Measurements from ENCODE around the gene MAN1C1. TPM values are rescaled to one million over a fixed set of nuclear protein-coding genes. Genes with fewer than 3 reads are reported as not detected.
A peak's percentile ranks its signal among the peaks of the same experiment; 100 is the strongest.
"Not testable (repeated sequence)": the region's sequence is repeated elsewhere in the genome, so short reads cannot be mapped to it uniquely, and the experiment has no call there.

MAN1C1 gene
- polyA plus RNA-seq, 3 donors from 2014 or later, result 0.48 to 2.8 (median 1.2) TPM

GRCh38 chr1:25623007-25623406, 6.4 kb downstream of the MAN1C1 start:
- Mint-ChIP-seq H3K27me3 (ENCODE audit: low read depth in 3 of 3) (peaks cover 8 to 15% (median 15%) of the 10 kb centered on the region in 3 donors), H3K4me3 (no peak overlapping the region), H3K36me3 (peaks cover 0 to 5% (median 0%) of the 10 kb centered on the region in 3 donors), H3K9me3 (no peaks in the 10 kb centered on the region), H3K4me1 (peaks cover 53 to 57% of the 10 kb centered on the region in 2 donors), H3K27ac (peak overlapping the region in 1 of 6 donors; percentile 54)
- no peak for DNase-seq

- Mint-ChIP-seq H3K4me3 (no peak overlapping the region), H3K36me3 (peaks cover 0 to 5% (median 0%) of the 10 kb centered on the region in 3 donors), H3K27me3 (ENCODE audit: low read depth in 3 of 3) (peaks cover 8 to 13% (median 10%) of the 10 kb centered on the region in 3 donors), H3K4me1 (peaks cover 46 to 50% of the 10 kb centered on the region in 2 donors), H3K27ac (no peak overlapping the region), H3K9me3 (no peaks in the 10 kb centered on the region)
- DNase-seq, result no peak
These were observed 7.1 kb downstream of the MAN1C1 start for GRCh38 chr1:25623731-25624130.

- Mint-ChIP-seq H3K4me3 (no peak overlapping the region), H3K9me3 (no peaks in the 10 kb centered on the region), H3K36me3 (peaks cover 0 to 5% (median 0%) of the 10 kb centered on the region in 3 donors), H3K27me3 (ENCODE audit: low read depth in 3 of 3) (peaks cover 8 to 11% (median 10%) of the 10 kb centered on the region in 3 donors), H3K4me1 (peaks cover 42 to 46% of the 10 kb centered on the region in 2 donors), H3K27ac (no peak overlapping the region)
- DNase-seq, result no peak
These were observed 7.6 kb downstream of the MAN1C1 start for GRCh38 chr1:25624156-25624555.

- Mint-ChIP-seq H3K36me3 (peaks cover 0 to 5% (median 0%) of the 10 kb centered on the region in 3 donors), H3K9me3 (no peaks in the 10 kb centered on the region), H3K4me3 (no peak overlapping the region), H3K27me3 (ENCODE audit: low read depth in 3 of 3) (peaks cover 4 to 10% (median 10%) of the 10 kb centered on the region in 3 donors), H3K27ac (peak overlapping the region in 1 of 6 donors; percentile 44), H3K4me1 (peaks cover 37 to 42% of the 10 kb centered on the region in 2 donors)
- DNase-seq, result no peak
These were observed 8.0 kb downstream of the MAN1C1 start for GRCh38 chr1:25624604-25625003.

GRCh38 chr1:25626018-25626417, 9.4 kb downstream of the MAN1C1 start:
- DNase-seq, result no peak
- peaks cover 0 to 5% (median 0%) of the 10 kb centered on the region in 3 donors for H3K36me3 Mint-ChIP-seq
- H3K4me1 Mint-ChIP-seq, result peaks cover 25 to 27% of the 10 kb centered on the region in 2 donors
- H3K4me3 Mint-ChIP-seq, result no peak overlapping the region
- H3K27me3 Mint-ChIP-seq (ENCODE audit: low read depth in 3 of 3), result peaks cover 2 to 9% (median 7%) of the 10 kb centered on the region in 3 donors
- H3K27ac Mint-ChIP-seq, result peak overlapping the region in 1 of 6 donors; percentile 22
- no peaks in the 10 kb centered on the region for H3K9me3 Mint-ChIP-seq

- no peak for DNase-seq
- H3K4me1 Mint-ChIP-seq, result peaks cover 20 to 25% of the 10 kb centered on the region in 2 donors
- peaks cover 2 to 6% (median 6%) of the 10 kb centered on the region in 3 donors for H3K27me3 Mint-ChIP-seq (ENCODE audit: low read depth in 3 of 3)
- no peaks in the 10 kb centered on the region for H3K9me3 Mint-ChIP-seq
- H3K4me3 Mint-ChIP-seq, result no peak overlapping the region
- H3K36me3 Mint-ChIP-seq, result peaks cover 0 to 5% (median 0%) of the 10 kb centered on the region in 3 donors
- no peak overlapping the region for H3K27ac Mint-ChIP-seq
These were observed 12.3 kb downstream of the MAN1C1 start for GRCh38 chr1:25628741-25629421.

GRCh38 chr1:25629836-25630235, 13.2 kb downstream of the MAN1C1 start:
- peaks cover 0 to 5% (median 0%) of the 10 kb centered on the region in 3 donors for H3K36me3 Mint-ChIP-seq
- no peak overlapping the region for H3K4me3 Mint-ChIP-seq
- H3K9me3 Mint-ChIP-seq, result peaks cover 0 to under 1% (median 0%) of the 10 kb centered on the region in 6 donors
- DNase-seq, result no peak
- peaks cover 2 to 6% (median 6%) of the 10 kb centered on the region in 3 donors for H3K27me3 Mint-ChIP-seq (ENCODE audit: low read depth in 3 of 3)
- no peak overlapping the region for H3K27ac Mint-ChIP-seq
- H3K4me1 Mint-ChIP-seq, result peaks cover 11 to 19% of the 10 kb centered on the region in 2 donors

GRCh38 chr1:25631750-25632485, 15.3 kb downstream of the MAN1C1 start:
- no peak for DNase-seq
- Mint-ChIP-seq H3K9me3 (peaks cover 3 to 19% (median 11%) of the 10 kb centered on the region in 6 donors), H3K4me3 (peak overlapping the region; percentile 53 to 74 (median 67)), H3K27me3 (ENCODE audit: low read depth in 3 of 3) (peaks cover 2 to 5% (median 4%) of the 10 kb centered on the region in 3 donors), H3K36me3 (peaks cover 0 to 10% (median 9%) of the 10 kb centered on the region in 3 donors), H3K27ac (peak overlapping the region; percentile 10 to 75 (median 42)), H3K4me1 (peaks cover 10 to 16% of the 10 kb centered on the region in 2 donors)

GRCh38 chr1:25634066-25634465, 17.5 kb downstream of the MAN1C1 start:
- peaks cover 3 to 34% (median 20%) of the 10 kb centered on the region in 6 donors for H3K9me3 Mint-ChIP-seq
- peaks cover 0 to 24% (median 22%) of the 10 kb centered on the region in 3 donors for H3K36me3 Mint-ChIP-seq
- DNase-seq, result no peak
- peaks cover 10 to 16% of the 10 kb centered on the region in 2 donors for H3K4me1 Mint-ChIP-seq
- peaks cover 2 to 5% (median 4%) of the 10 kb centered on the region in 3 donors for H3K27me3 Mint-ChIP-seq (ENCODE audit: low read depth in 3 of 3)
- no peak overlapping the region for H3K27ac Mint-ChIP-seq
- no peak overlapping the region for H3K4me3 Mint-ChIP-seq

- H3K27ac Mint-ChIP-seq, result no peak overlapping the region
- no peak for DNase-seq
- H3K4me3 Mint-ChIP-seq, result no peak overlapping the region
- peaks cover 4 to 35% (median 24%) of the 10 kb centered on the region in 6 donors for H3K9me3 Mint-ChIP-seq
- peaks cover 1 to 5% (median 2%) of the 10 kb centered on the region in 3 donors for H3K27me3 Mint-ChIP-seq (ENCODE audit: low read depth in 3 of 3)
- peaks cover 16 to 17% of the 10 kb centered on the region in 2 donors for H3K4me1 Mint-ChIP-seq
- peaks cover 0 to 27% (median 26%) of the 10 kb centered on the region in 3 donors for H3K36me3 Mint-ChIP-seq
These were observed 18.3 kb downstream of the MAN1C1 start for GRCh38 chr1:25634896-25635295.

GRCh38 chr1:25636141-25636540, 19.6 kb downstream of the MAN1C1 start:
- H3K9me3 Mint-ChIP-seq, result peaks cover 4 to 35% (median 24%) of the 10 kb centered on the region in 6 donors
- H3K27ac Mint-ChIP-seq; H3K4me3 Mint-ChIP-seq; H3K27me3 Mint-ChIP-seq (ENCODE audit: low read depth in 3 of 3); DNase-seq: not testable (repeated sequence)
- H3K4me1 Mint-ChIP-seq, result peaks cover 22% of the 10 kb centered on the region in 2 donors
- peaks cover 0 to 27% (median 26%) of the 10 kb centered on the region in 3 donors for H3K36me3 Mint-ChIP-seq

- DNase-seq, result no peak
- Mint-ChIP-seq H3K27me3 (ENCODE audit: low read depth in 3 of 3) (peaks cover 2% of the 10 kb centered on the region in 3 donors), H3K4me1 (peaks cover 35 to 45% of the 10 kb centered on the region in 2 donors), H3K36me3 (peaks cover 0 to 32% (median 24%) of the 10 kb centered on the region in 3 donors), H3K9me3 (peaks cover 3 to 27% (median 19%) of the 10 kb centered on the region in 6 donors), H3K4me3 (no peak overlapping the region), H3K27ac (peak overlapping the region; percentile 51 to 96 (median 90))
These were observed 24.2 kb downstream of the MAN1C1 start for GRCh38 chr1:25640646-25641328.

GRCh38 chr1:25641329-25641725, 24.7 kb downstream of the MAN1C1 start:
- no peak for DNase-seq
- peaks cover 35 to 45% of the 10 kb centered on the region in 2 donors for H3K4me1 Mint-ChIP-seq
- H3K36me3 Mint-ChIP-seq, result peaks cover 0 to 26% (median 19%) of the 10 kb centered on the region in 3 donors
- peaks cover 2% of the 10 kb centered on the region in 3 donors for H3K27me3 Mint-ChIP-seq (ENCODE audit: low read depth in 3 of 3)
- no peak overlapping the region for H3K4me3 Mint-ChIP-seq
- peaks cover 2 to 22% (median 13%) of the 10 kb centered on the region in 6 donors for H3K9me3 Mint-ChIP-seq
- H3K27ac Mint-ChIP-seq, result peak overlapping the region; percentile 56 to 96 (median 90)

Data from immature natural killer cell (primary cell).